ENCODE results near the gene GFPT2. TPM values are rescaled to one million over a fixed set of nuclear protein-coding genes. Genes with fewer than 3 reads are reported as not detected.

The GFPT2 gene
- total RNA-seq, 1 experiment from 2014 or later: 0.82 TPM

- CTCF ChIA-PET: no interaction called here
- TF ChIP-seq EZH2 (IDR thresholded peaks at IDR 0.05; ENCODE audit: borderline replicate concordance, low read depth, low read length, poor library complexity, severe bottlenecking): no peak
- no peak for TF ChIP-seq CTCF (conservative IDR thresholded peaks at IDR 0.05; ENCODE audit: low read depth, low read length)
- H3K4me3 ChIP-seq (ENCODE audit: low read depth, low read length, poor library complexity, severe bottlenecking): no peak overlapping the region
- BruUV-seq (replicated peaks): no TSS peak
- intact Hi-C loops (cut with micrococcal nuclease; ENCODE audit: unreplicated experiment): loop anchor here (5.0 kb wide), 1 partner anchor 35 kb away; the partner anchor contains the start of gene MAPK9
- no peaks in the 10 kb centered on the region for H3K4me1 ChIP-seq (ENCODE audit: insufficient read depth, low read length, poor library complexity, severe bottlenecking)
- H3K36me3 ChIP-seq (ENCODE audit: insufficient read depth, low read length, poor library complexity, severe bottlenecking): no peaks in the 10 kb centered on the region
- POLR2A ChIA-PET (ENCODE audit: low non-redundant PET): no interaction called here
- H3K9me3 ChIP-seq (ENCODE audit: low read depth, low read length, poor library complexity, severe bottlenecking): no peaks in the 10 kb centered on the region
- no peak for DNase-seq (ENCODE audit: low spot score)
- no peaks in the 10 kb centered on the region for H3K27me3 ChIP-seq (replicated peaks; ENCODE audit: insufficient read depth, low read depth, low read length, poor library complexity)
- no peak overlapping the region for H3K27ac ChIP-seq (ENCODE audit: low read depth, low read length, poor library complexity, severe bottlenecking)
Measured at GRCh38 chr5:180326989-180327565, 26.1 kb downstream of the GFPT2 start.

- Histone ChIP-seq H3K27me3 (replicated peaks; ENCODE audit: insufficient read depth, low read depth, low read length, poor library complexity) (no peaks in the 10 kb centered on the region), H3K9me3 (ENCODE audit: low read depth, low read length, poor library complexity, severe bottlenecking) (no peaks in the 10 kb centered on the region), H3K36me3 (ENCODE audit: insufficient read depth, low read length, poor library complexity, severe bottlenecking) (no peaks in the 10 kb centered on the region), H3K4me1 (ENCODE audit: insufficient read depth, low read length, poor library complexity, severe bottlenecking) (no peaks in the 10 kb centered on the region), H3K27ac (ENCODE audit: low read depth, low read length, poor library complexity, severe bottlenecking) (no peak overlapping the region), H3K4me3 (ENCODE audit: low read depth, low read length, poor library complexity, severe bottlenecking) (no peak overlapping the region)
- ChIA-PET POLR2A (ENCODE audit: low non-redundant PET) (no interaction called here), CTCF (no interaction called here)
- no TSS peak for BruUV-seq (replicated peaks)
- intact Hi-C loops (cut with micrococcal nuclease; ENCODE audit: unreplicated experiment): no loop called here
- DNase-seq (ENCODE audit: low spot score): no peak
- TF ChIP-seq EZH2 (IDR thresholded peaks at IDR 0.05; ENCODE audit: borderline replicate concordance, low read depth, low read length, poor library complexity, severe bottlenecking): no peak
- no peak for TF ChIP-seq CTCF (conservative IDR thresholded peaks at IDR 0.05; ENCODE audit: low read depth, low read length)
Measured at GRCh38 chr5:180324601-180324950, 28.6 kb downstream of the GFPT2 start.

GRCh38 chr5:180323941-180324600 is 29.1 kb downstream of the GFPT2 start:
- ChIA-PET CTCF (no interaction called here), POLR2A (ENCODE audit: low non-redundant PET) (no interaction called here)
- H3K27ac ChIP-seq (ENCODE audit: low read depth, low read length, poor library complexity, severe bottlenecking): no peak overlapping the region
- H3K9me3 ChIP-seq (ENCODE audit: low read depth, low read length, poor library complexity, severe bottlenecking): no peaks in the 10 kb centered on the region
- no peak for TF ChIP-seq CTCF (conservative IDR thresholded peaks at IDR 0.05; ENCODE audit: low read depth, low read length)
- TF ChIP-seq EZH2 (IDR thresholded peaks at IDR 0.05; ENCODE audit: borderline replicate concordance, low read depth, low read length, poor library complexity, severe bottlenecking): no peak
- no peak overlapping the region for H3K4me3 ChIP-seq (ENCODE audit: low read depth, low read length, poor library complexity, severe bottlenecking)
- no TSS peak for BruUV-seq (replicated peaks)
- no peaks in the 10 kb centered on the region for H3K4me1 ChIP-seq (ENCODE audit: insufficient read depth, low read length, poor library complexity, severe bottlenecking)
- no peak for DNase-seq (ENCODE audit: low spot score)
- H3K27me3 ChIP-seq (replicated peaks; ENCODE audit: insufficient read depth, low read depth, low read length, poor library complexity): no peaks in the 10 kb centered on the region
- intact Hi-C loops (cut with micrococcal nuclease; ENCODE audit: unreplicated experiment): no loop called here
- H3K36me3 ChIP-seq (ENCODE audit: insufficient read depth, low read length, poor library complexity, severe bottlenecking): no peaks in the 10 kb centered on the region

Data from A673 (cell line).